NCI-H2227 (cell line): ENCODE measurements around the gene RAB22A.

Source experiments
- DNase-seq: peaks from one replicate; lab custom pipeline; 2025; ENCODE audit not compliant: unreplicated experiment; lab: John Stamatoyannopoulos, UW

Gene RAB22A

DNA sequence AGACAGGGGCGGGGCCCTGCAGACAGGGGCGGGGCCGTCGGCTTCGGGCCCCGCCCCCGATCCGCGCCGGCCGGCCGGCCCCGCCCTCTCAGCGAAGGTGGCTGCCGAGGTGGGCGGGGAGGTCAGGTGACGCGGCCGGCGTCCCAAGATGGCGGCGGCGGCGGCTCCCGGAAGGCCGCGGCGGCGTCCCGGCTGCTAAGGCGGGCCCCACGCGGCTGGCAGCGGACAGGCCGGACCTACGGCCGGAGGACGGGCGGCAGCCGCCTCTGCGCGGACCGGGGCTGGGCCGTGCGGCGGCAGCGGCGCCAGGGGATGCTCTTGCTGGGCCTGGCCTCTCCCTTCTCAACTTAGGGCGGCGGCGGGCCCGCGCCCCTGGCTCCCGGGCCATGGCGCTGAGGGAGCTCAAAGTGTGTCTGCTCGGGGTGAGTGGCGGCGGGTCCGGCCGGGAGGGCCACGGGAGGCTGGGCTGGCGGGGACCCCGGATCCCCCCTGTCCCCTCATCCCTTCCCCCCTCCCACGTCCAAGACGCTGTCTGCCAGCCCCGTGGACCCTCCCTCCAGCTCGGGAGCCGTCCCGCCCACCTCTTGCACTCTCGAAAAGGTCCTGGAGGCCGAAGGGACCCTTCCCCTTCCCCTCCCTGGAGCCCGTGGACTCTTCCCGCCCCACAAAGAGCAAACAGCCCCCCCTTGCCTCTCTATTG, at the start of gene RAB22A:
TSS of gene RAB22A (plus strand) at position 125 of the 700 bp plus-strand sequence. CDS start at position 387, 262 bp downstream.
- peak; percentile 88 for DNase-seq

GRCh38 chr20:58260006-58260405, 49.5 kb upstream of the RAB22A start:
- no peak for DNase-seq

GRCh38 chr20:58261660-58262059, 47.9 kb upstream of the RAB22A start:
- DNase-seq = no peak

DNA sequence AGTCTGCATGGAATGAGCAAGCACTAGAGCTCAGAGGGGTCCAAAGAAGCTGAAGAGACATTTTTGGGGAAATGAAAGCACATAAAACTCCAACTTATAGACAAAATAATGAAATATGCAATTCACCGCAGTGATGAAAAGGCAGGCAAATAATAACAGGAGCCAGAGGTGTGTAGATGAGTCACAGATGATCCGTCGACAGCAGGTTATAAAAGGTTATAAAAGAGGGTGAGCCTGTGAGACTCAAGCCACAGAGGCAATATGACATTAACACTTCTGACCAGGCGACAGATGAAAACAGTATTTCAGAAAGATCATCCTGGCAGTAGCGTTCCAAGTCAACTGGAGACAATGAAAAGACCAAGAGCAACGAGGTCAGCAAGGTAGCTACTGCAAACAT, 45.2 kb upstream of the RAB22A start:
- no peak for DNase-seq

- DNase-seq = no peak
These were observed 41.9 kb upstream of the RAB22A start for GRCh38 chr20:58267389-58268215.

DNA sequence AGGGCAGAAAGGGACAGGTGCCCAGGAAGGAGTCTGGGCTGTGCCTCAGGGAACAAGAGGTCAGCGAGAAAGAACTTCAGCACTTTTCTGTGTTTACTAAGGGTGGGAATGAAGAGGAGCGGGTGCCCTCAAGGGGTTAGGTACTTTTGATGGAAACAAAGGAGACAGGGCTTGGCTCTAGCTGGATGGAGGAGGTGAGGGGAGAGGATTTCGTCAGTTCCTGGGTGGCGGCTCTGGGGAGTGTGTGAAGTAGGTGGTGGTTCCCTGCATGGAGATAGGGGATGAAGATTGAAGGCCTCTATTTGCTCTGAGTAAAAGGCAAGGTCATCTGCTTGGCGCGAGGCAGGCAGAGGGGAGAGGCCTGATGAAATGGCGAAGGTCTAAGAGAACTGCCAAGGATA, 41.1 kb upstream of the RAB22A start:
- no peak for DNase-seq

DNA sequence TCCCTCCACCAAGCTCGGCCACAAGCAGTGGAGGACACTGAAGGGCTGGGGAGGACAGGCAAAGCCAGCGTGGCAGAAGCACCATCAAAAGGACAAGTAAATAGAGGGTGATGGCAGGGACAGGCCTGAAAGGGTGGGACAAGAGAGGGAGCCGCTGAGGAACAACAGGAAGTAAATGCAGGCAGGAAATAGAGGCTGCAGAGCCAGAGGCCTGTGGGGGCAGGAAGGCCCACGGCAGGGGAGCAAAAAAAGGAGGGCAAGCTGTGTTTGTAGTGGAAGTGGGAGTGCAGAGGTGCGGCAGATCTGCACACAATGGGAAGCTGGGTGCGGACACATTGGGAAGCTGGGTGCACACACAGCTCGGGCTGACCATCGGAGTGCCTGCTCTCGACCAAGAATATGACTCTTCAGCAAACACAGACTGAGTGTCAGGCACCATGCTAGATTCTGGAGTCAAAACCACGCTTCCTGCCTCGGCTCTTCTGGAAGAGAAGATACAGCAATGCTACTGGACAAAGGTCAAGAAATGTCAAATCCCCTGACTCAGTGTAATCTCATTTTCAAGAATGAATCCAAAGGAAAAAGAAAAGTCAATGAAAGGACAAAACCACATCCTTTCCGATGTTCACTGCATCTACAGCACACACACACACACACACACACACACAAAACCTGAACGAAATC, 40.4 kb upstream of the RAB22A start:
- no peak for DNase-seq

GRCh38 chr20:58271606-58272351, 37.7 kb upstream of the RAB22A start:
- DNase-seq = no peak

- DNase-seq = no peak
These were observed 35.1 kb upstream of the RAB22A start for GRCh38 chr20:58274384-58274783.

- DNase-seq = no peak
These were observed 32.4 kb upstream of the RAB22A start for GRCh38 chr20:58277107-58277506.

DNA sequence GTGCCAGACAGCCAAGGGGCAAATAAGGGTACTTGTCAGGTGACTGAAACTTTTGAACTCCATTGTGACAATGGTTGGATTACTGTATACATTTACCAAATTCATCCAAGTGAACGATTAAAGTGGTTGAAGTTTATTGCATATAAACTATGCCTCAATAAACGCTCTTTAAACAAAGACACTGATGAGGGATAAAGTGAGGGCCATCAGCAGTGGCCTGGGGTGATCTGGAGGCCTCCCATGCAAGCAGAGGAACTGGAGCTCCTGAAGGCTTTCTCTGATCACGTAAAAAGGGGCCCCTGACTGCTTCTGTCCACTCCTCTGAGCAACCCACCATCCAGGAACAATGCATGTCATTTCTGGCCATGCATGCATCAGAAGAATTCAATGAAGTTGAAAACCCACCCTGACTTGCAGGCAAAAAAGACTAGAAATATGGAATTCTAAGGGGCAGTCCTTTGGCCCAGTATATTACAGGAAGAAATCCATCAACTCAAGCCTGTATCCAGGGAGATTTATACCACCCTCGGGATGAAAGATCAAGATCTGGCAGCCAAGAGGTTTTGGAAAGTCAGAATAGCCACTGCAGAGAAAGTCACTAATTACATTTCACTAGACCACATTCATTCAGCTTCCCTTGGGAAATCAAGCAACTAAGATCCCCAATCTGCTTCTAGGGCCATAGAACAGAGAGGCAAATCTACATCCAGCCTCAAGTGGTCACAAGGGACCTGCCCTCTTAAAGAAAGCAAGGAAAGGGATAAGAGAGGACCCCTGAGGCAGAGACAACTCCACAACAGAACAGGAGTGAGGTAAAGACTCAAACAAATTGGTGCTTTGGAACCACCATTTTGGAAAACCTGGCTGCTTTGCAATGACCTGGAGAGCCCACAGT, 31.7 kb upstream of the RAB22A start:
- DNase-seq = no peak

DNA sequence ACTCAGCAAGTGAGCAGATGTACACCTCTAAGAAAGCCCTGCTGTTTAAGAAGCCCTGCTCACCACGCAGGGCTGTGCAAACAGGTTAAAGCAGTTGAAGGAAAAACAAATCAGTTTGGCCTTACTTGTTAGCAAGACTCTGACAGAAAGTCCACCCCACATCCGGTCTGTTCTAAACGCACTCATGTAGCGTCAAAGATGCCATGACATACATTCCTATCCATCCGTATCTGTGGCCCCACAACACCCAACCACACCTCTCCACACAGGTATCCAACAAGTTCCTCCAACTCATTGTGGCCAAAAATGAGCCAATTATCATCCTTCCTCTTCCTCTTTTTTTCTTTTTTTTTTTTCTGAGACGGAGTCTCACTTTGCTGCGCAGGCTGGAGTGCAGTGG, 22.8 kb upstream of the RAB22A start:
- no peak for DNase-seq

DNA sequence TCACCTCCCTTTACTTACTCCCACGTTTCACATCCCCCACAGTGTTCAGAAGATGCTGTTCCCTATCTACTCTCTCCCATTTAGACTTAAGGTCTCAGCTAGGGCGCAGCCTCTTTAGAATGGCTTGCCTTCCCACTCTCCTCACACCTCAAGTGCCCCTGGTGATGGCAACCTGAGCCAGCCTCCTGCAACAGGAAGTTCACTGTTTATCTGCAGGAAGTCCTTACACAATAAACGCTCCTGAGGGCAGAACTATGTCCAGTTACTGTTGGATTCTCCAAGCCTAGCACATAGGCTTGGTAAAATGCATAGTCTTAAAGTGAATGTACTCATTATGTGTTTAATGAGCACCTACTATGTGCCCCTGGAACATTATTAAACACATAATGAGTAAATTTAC, 21.9 kb upstream of the RAB22A start:
- no peak for DNase-seq

DNA sequence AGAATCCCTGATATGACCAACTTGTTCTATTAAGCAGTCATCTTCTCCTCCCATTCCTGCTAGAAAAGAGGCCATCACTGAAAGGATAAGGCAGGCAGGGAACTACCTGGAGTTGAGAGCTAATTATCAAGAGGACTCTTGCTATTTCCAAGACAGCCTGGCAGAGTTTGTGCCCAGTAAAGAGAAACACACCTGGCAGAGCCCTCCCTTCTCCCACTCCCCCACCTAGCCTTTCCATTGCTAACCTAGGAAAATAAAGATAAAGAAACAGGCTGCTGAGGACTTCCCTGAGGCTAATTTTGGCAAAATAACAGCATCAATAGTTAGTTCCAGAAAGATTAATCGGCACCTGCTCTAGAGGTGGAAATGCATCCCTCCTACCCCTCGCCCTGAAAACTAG, 20.4 kb upstream of the RAB22A start:
- no peak for DNase-seq

DNA sequence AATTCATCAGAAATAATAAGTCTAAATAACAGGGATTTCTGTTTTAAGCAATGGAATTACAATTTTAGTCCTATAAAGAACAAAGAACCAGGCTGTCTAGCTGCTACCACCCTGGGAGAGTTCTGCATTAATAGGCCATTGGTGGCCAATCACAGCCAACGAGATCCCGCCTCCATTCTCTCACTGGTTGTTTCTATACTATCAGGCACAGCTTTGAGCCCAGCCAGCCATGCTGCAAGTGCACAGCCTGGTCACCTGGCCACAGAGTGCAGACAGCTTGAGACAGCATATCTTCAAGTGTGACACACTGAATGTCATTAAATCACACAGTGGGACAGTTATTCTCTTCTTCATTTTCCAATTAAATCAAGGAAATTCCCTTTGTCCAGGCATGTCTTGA, 16.1 kb upstream of the RAB22A start:
- peak; percentile 19 for DNase-seq

DNA sequence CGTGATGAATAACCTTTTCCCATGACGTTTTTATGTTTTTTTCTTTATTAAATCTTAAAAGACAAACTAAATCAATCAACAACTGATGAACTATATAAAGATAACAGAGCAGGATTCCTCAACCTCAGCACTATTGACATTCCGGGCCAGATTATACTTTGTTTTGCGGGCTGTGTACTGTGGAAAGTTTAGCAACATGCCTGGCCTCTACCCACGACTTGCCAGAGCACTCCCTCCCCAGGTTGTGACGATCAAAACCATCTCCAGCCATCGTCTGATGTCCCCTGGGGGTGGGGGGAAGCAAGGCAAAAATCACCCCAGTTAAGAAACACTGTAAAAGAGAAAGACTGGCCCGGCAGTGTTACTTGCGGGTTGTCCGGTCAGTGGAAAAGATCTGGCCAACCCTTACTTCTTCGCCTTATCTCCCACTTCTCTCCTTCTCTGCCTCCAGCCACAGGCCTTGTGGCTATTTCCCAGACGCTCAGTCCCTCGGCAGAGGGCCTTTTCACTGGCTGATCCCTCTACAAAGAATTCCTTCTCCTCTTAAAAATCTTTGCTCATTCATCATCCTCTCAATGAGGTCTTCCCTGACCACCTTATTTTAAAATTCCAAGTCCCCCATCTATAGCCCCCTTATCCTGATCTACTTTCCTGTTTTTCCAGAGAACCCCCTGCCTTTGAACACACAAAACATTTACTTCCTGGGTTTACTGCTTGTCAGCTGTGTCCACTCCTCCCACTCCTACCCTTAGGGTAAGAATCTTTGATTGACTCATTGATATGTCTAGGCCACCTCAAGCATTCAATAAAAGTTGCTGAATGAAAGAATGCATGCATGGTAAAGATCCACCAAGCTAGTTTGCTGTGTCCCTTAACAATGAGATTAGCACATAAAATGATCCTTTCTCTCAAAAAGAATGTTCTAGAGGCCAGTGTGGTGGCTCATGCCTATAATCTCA, 14.7 kb upstream of the RAB22A start:
- DNase-seq = no peak

GRCh38 chr20:58296051-58296837, 13.3 kb upstream of the RAB22A start:
- no peak for DNase-seq

GRCh38 chr20:58297394-58297793, 12.1 kb upstream of the RAB22A start:
- DNase-seq = no peak
